ENCODE results near the gene RPA3. TPM values are rescaled to one million over a fixed set of nuclear protein-coding genes. Genes with fewer than 3 reads are reported as not detected.
A peak's percentile ranks its signal among the peaks of the same experiment; 100 is the strongest.
"Not testable (repeated sequence)": the region's sequence is repeated elsewhere in the genome, so short reads cannot be mapped to it uniquely, and the experiment has no call there.

RPA3 gene
- total RNA-seq, 1 experiment from 2014 or later = 44.2 TPM

- peak overlapping the region; percentile 75 for H3K27ac Mint-ChIP-seq (ENCODE audit: low read depth, unreplicated experiment)
- peaks cover 15% of the 10 kb centered on the region for H3K4me1 Mint-ChIP-seq (ENCODE audit: insufficient read depth, unreplicated experiment)
- no peaks in the 10 kb centered on the region for H3K27me3 Mint-ChIP-seq (ENCODE audit: insufficient read depth, unreplicated experiment)
- intact Hi-C loops (cut with micrococcal nuclease) = loop anchor here (1.0 to 5.0 kb wide), 7 partner anchors 60 to 614 kb away; no protein-coding TSS in a partner anchor
- H3K4me3 Mint-ChIP-seq (ENCODE audit: unreplicated experiment) = no peak overlapping the region
- peaks cover 7% of the 10 kb centered on the region for H3K9me3 Mint-ChIP-seq (ENCODE audit: unreplicated experiment)
- TF ChIP-seq CTCF (IDR thresholded peaks at IDR 0.05; ENCODE audit: unreplicated experiment) = no peak
- ChIA-PET CTCF (interaction anchor here (0.6 to 3.3 kb wide), 42 partner anchors 8 to 614 kb away, joined by 3 to 90 read pairs (median 5); partner anchors contain the start of genes GLCCI1, RPA3 and UMAD1), POLR2A (interaction anchor here (0.6 to 3.7 kb wide), 18 partner anchors 11 to 578 kb away, joined by 3 to 60 read pairs (median 6); partner anchors contain the start of genes GLCCI1, RPA3 and UMAD1)
- H3K36me3 Mint-ChIP-seq (ENCODE audit: insufficient read depth, unreplicated experiment) = peaks cover 8% of the 10 kb centered on the region
- DNase-seq (ENCODE audit: unreplicated experiment) = no peak
- no TSS peak for BruUV-seq (replicated peaks)
Observed at GRCh38 chr7:7681936-7682329, 36.5 kb downstream of the RPA3 start.

GRCh38 chr7:7681191-7681935, 37.0 kb downstream of the RPA3 start:
- BruUV-seq (replicated peaks) = no TSS peak
- peaks cover 15% of the 10 kb centered on the region for H3K4me1 Mint-ChIP-seq (ENCODE audit: insufficient read depth, unreplicated experiment)
- DNase-seq (ENCODE audit: unreplicated experiment) = peak; percentile 77
- H3K36me3 Mint-ChIP-seq (ENCODE audit: insufficient read depth, unreplicated experiment) = peaks cover 8% of the 10 kb centered on the region
- H3K9me3 Mint-ChIP-seq (ENCODE audit: unreplicated experiment) = peaks cover 7% of the 10 kb centered on the region
- POLR2A ChIA-PET = interaction anchor here (0.6 to 3.7 kb wide), 24 partner anchors 11 to 578 kb away, joined by 3 to 60 read pairs (median 4); partner anchors contain the start of genes GLCCI1, RPA3 and UMAD1
- H3K27me3 Mint-ChIP-seq (ENCODE audit: insufficient read depth, unreplicated experiment) = no peaks in the 10 kb centered on the region
- peak overlapping the region; percentile 75 for H3K27ac Mint-ChIP-seq (ENCODE audit: low read depth, unreplicated experiment)
- peak; percentile 47 for TF ChIP-seq CTCF (IDR thresholded peaks at IDR 0.05; ENCODE audit: unreplicated experiment)
- H3K4me3 Mint-ChIP-seq (ENCODE audit: unreplicated experiment) = no peak overlapping the region
- intact Hi-C loops (cut with micrococcal nuclease) = loop anchor here (1.0 to 5.0 kb wide), 7 partner anchors 61 to 615 kb away; no protein-coding TSS in a partner anchor
- CTCF ChIA-PET = interaction anchor here (0.6 to 3.3 kb wide), 50 partner anchors 9 to 615 kb away, joined by 3 to 90 read pairs (median 5); partner anchors contain the start of genes GLCCI1, RPA3 and UMAD1

GRCh38 chr7:7679640-7680039, 38.8 kb downstream of the RPA3 start:
- H3K27ac Mint-ChIP-seq (ENCODE audit: low read depth, unreplicated experiment); H3K9me3 Mint-ChIP-seq (ENCODE audit: unreplicated experiment); BruUV-seq (replicated peaks); H3K27me3 Mint-ChIP-seq (ENCODE audit: insufficient read depth, unreplicated experiment); DNase-seq (ENCODE audit: unreplicated experiment); H3K4me3 Mint-ChIP-seq (ENCODE audit: unreplicated experiment): not testable (repeated sequence)
- peaks cover 15% of the 10 kb centered on the region for H3K4me1 Mint-ChIP-seq (ENCODE audit: insufficient read depth, unreplicated experiment)
- POLR2A ChIA-PET = interaction anchor here (0.6 to 3.7 kb wide), 5 partner anchors 38 to 952 kb away, joined by 3 to 60 read pairs (median 17); partner anchors contain the start of genes GLCCI1 and UMAD1
- intact Hi-C loops (cut with micrococcal nuclease) = loop anchor here (5.0 kb wide), 1 partner anchor 63 kb away; no protein-coding TSS in a partner anchor
- CTCF ChIA-PET = interaction anchor here (0.6 to 3.3 kb wide), 3 partner anchors 18 to 510 kb away, joined by 3 to 90 read pairs (median 19); no protein-coding TSS in a partner anchor
- peaks cover 15% of the 10 kb centered on the region for H3K36me3 Mint-ChIP-seq (ENCODE audit: insufficient read depth, unreplicated experiment)

- no peak for DNase-seq (ENCODE audit: unreplicated experiment)
- no peak for TF ChIP-seq CTCF (IDR thresholded peaks at IDR 0.05; ENCODE audit: unreplicated experiment)
- peaks cover 7% of the 10 kb centered on the region for H3K9me3 Mint-ChIP-seq (ENCODE audit: unreplicated experiment)
- H3K4me3 Mint-ChIP-seq (ENCODE audit: unreplicated experiment) = no peak overlapping the region
- no peak overlapping the region for H3K27ac Mint-ChIP-seq (ENCODE audit: low read depth, unreplicated experiment)
- H3K36me3 Mint-ChIP-seq (ENCODE audit: insufficient read depth, unreplicated experiment) = peaks cover 29% of the 10 kb centered on the region
- intact Hi-C loops (cut with micrococcal nuclease) = no loop called here
- H3K27me3 Mint-ChIP-seq (ENCODE audit: insufficient read depth, unreplicated experiment) = no peaks in the 10 kb centered on the region
- CTCF ChIA-PET = interaction anchor here (0.7 kb wide), 1 partner anchor 272 kb away, joined by 3 read pairs; no protein-coding TSS in a partner anchor
- POLR2A ChIA-PET = interaction anchor here (0.9 kb wide), 1 partner anchor 31 kb away, joined by 3 read pairs; no protein-coding TSS in a partner anchor
- no TSS peak for BruUV-seq (replicated peaks)
- peaks cover 8% of the 10 kb centered on the region for H3K4me1 Mint-ChIP-seq (ENCODE audit: insufficient read depth, unreplicated experiment)
Observed at GRCh38 chr7:7675686-7676085, 42.7 kb downstream of the RPA3 start.

Data from MCF 10A (cell line).